GM23338 (cell line): ENCODE results near the gene HHATL. TPM values are rescaled to one million over a fixed set of nuclear protein-coding genes. Genes with fewer than 3 reads are reported as not detected.

Source experiments
- ATAC-seq: fragments of 200-7000 bp; cut with Tn5 transposase; 3 replicates; pipeline ENCODE4 v1.9.1; 2020
- DNase-seq: peaks from one replicate; pipeline ENCODE4 v3.0.0-alpha.2; 2015; ENCODE audit warnings: low spot score
- H2AFZ ChIP-seq: fragments of 200-600 bp; sonication (generic); 2 replicates; pipeline ENCODE4 v1.8.0; 2016; ENCODE audit warnings: antibody characterized with exemption, mild to moderate bottlenecking, moderate library complexity
- H3F3A ChIP-seq: fragments of 200-600 bp; sonication (generic); replicated peaks from 2 replicates; pipeline ENCODE4 v1.8.0; 2017; ENCODE audit warnings: antibody characterized with exemption, mixed run types, low read depth
- H3K27ac ChIP-seq: fragments of 200-600 bp; sonication (generic); 2 replicates; pipeline ENCODE4 v1.6.1; 2016; ENCODE audit warnings: low read depth
- H3K27me3 ChIP-seq: fragments of 200-600 bp; sonication (generic); 2 replicates; pipeline ENCODE4 v1.8.0; 2016; ENCODE audit warnings: mild to moderate bottlenecking, mixed run types, moderate library complexity; ENCODE audit not compliant: insufficient read depth
- H3K36me3 ChIP-seq: fragments of 200-600 bp; sonication (generic); 2 replicates; pipeline ENCODE4 v1.8.0; 2016; ENCODE audit warnings: mild to moderate bottlenecking; ENCODE audit not compliant: insufficient read depth
- H3K4me1 ChIP-seq: fragments of 200-600 bp; sonication (generic); 2 replicates; pipeline ENCODE4 v1.8.0; 2016; ENCODE audit warnings: mild to moderate bottlenecking, moderate library complexity; ENCODE audit not compliant: insufficient read depth
- H3K4me2 ChIP-seq: fragments of 200-600 bp; sonication (generic); 2 replicates; pipeline ENCODE4 v1.7.1; 2017; ENCODE audit warnings: mixed run types
- H3K4me3 ChIP-seq: fragments of 200-600 bp; sonication (generic); 2 replicates; pipeline ENCODE4 v1.6.1; 2016; ENCODE audit warnings: mixed run types
- H3K79me2 ChIP-seq: fragments of 200-600 bp; sonication (generic); replicated peaks from 2 replicates; pipeline ENCODE4 v1.8.0; 2017; ENCODE audit warnings: mild to moderate bottlenecking; ENCODE audit not compliant: insufficient read depth
- H3K9me2 ChIP-seq: fragments of 200-600 bp; sonication (generic); 2 replicates; pipeline ENCODE4 v1.8.0; 2017; ENCODE audit not compliant: insufficient read depth
- H4K20me1 ChIP-seq: fragments of 200-600 bp; sonication (generic); replicated peaks from 2 replicates; pipeline ENCODE4 v1.8.0; 2017; ENCODE audit warnings: mild to moderate bottlenecking; ENCODE audit not compliant: insufficient read depth
- H3K27ac Mint-ChIP-seq: 2 replicates; pipeline ENCODE4 v1.8.0; 2020; ENCODE audit warnings: inconsistent platforms, mild to moderate bottlenecking, moderate library complexity, mixed read lengths
- H3K27me3 Mint-ChIP-seq: 3 replicates; pipeline ENCODE4 v1.8.0; 2022; ENCODE audit warnings: low read depth, mild to moderate bottlenecking, moderate library complexity, mixed read lengths, inconsistent platforms; ENCODE audit not compliant: insufficient read depth, poor library complexity
- H3K36me3 Mint-ChIP-seq: 3 replicates; pipeline ENCODE4 v1.8.0; 2021; ENCODE audit warnings: low read depth, mild to moderate bottlenecking, inconsistent platforms, moderate library complexity, mixed read lengths
- H3K4me1 Mint-ChIP-seq: 3 replicates; pipeline ENCODE4 v1.8.0; 2020; ENCODE audit warnings: mild to moderate bottlenecking, inconsistent platforms, mixed read lengths
- H3K4me3 Mint-ChIP-seq: 3 replicates; pipeline ENCODE4 v1.8.0; 2021; ENCODE audit warnings: moderate library complexity, mild to moderate bottlenecking, inconsistent platforms, mixed read lengths
- H3K9me3 Mint-ChIP-seq: 3 replicates; pipeline ENCODE4 v1.8.0; 2020; ENCODE audit warnings: moderate library complexity, mild to moderate bottlenecking, inconsistent platforms, mixed read lengths
- CREB1 ChIP-seq: fragments of 250-450 bp; sonication (Bioruptor Pico); IDR thresholded peaks from 2 replicates; pipeline ENCODE4 v1.5.0; 2020; ENCODE audit warnings: low read depth, mild to moderate bottlenecking, moderate library complexity
- EZH2 ChIP-seq: fragments of 200-600 bp; sonication (generic); IDR thresholded peaks from one replicate; pipeline ENCODE4 v1.8.0; 2017; ENCODE audit warnings: antibody characterized with exemption, mild to moderate bottlenecking, low read depth; ENCODE audit not compliant: unreplicated experiment
- EZH2phosphoT487 ChIP-seq: fragments of 200-600 bp; sonication (generic); IDR thresholded peaks from one replicate; pipeline ENCODE4 v1.8.1; 2018; ENCODE audit warnings: antibody characterized with exemption; ENCODE audit not compliant: unreplicated experiment
- JUNB ChIP-seq: IDR thresholded peaks from one replicate; pipeline ENCODE4 v1.6.1; 2016; ENCODE audit warnings: antibody characterized with exemption; ENCODE audit not compliant: unreplicated experiment
- POLR2AphosphoS5 ChIP-seq: IDR thresholded peaks from 2 replicates; pipeline ENCODE4 v1.6.1; 2016; ENCODE audit warnings: antibody characterized with exemption, low read depth
- STAT1 ChIP-seq: IDR thresholded peaks from one replicate; pipeline ENCODE4 v1.6.1; 2016; ENCODE audit warnings: antibody characterized with exemption; ENCODE audit not compliant: unreplicated experiment
- ZNF331 ChIP-seq: fragments of 250-450 bp; sonication (Bioruptor Pico); IDR thresholded peaks from 2 replicates; pipeline ENCODE4 v1.5.0; 2020; ENCODE audit warnings: low read depth, mild to moderate bottlenecking, moderate library complexity
- polyA plus RNA-seq: library from polyadenylated mRNA; unstranded; fragments of >200 nt; fragmentation: Nextera tagmentation; extraction: Ambion mirVana; gene quantifications from 2 replicates; pipeline ENCODE4 v1.2.1, GENCODE V29; 2016
- total RNA-seq: library from RNA; depleted of rRNA; stranded (reverse); fragments of >200 nt; shearing (Covaris generic); gene quantifications from 2 replicates; pipeline ENCODE4 v1.2.3, GENCODE V29; 2014
- TF ChIP-seq, protein P1 (sequence below), 2 experiments: fragments of 200-600 bp in 1 of 2; sonication (generic) in 1 of 2; conservative IDR thresholded peaks; 2 replicates each; pipeline versions ENCODE4 v1.5.1 to v1.6.1; 2016 to 2017; ENCODE audit warnings: antibody characterized with exemption in 2 of 2, low read depth in 2 of 2, mild to moderate bottlenecking in 2 of 2, moderate library complexity in 1 of 2
- TF ChIP-seq, protein P2 (sequence below): fragments of 250-450 bp; sonication (Bioruptor Pico); IDR thresholded peaks from 2 replicates; pipeline ENCODE4 v1.5.0; 2020; ENCODE audit warnings: mild to moderate bottlenecking, moderate library complexity
- TF ChIP-seq, protein P3 (sequence below): IDR thresholded peaks from 2 replicates; pipeline ENCODE4 v1.6.1; 2016; ENCODE audit warnings: antibody characterized with exemption

Gene HHATL
- total and polyA plus RNA-seq, 2 experiments from 2014 or later, result not detected

DNA sequence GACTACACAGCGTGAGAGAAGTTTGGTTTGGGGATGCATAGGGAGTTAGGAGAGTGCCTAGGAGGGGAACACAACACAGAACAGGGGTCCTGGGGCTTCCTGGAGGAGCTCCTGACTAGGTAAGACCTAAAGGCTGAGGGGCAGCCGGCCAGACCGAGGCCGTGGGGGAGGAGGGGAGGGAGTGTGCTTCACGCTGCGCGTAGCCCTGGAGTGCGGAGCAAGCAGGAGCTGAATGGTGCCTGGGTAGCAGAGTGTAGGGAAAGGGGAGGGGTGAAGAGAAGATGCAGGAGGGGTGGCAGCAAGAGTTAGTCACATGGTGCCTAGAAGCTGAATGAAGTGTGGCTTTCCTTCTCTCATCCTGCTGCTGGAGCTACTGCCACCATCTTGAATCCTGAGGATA lies 32.4 kb upstream of the HHATL start:
- DNase-seq (no peak), ATAC-seq (no peak)
- Mint-ChIP-seq H3K36me3 (no peaks in the 10 kb centered on the region), H3K27me3 (peaks cover 15% of the 10 kb centered on the region), H3K4me3 (no peak overlapping the region; the same call in 2 of the 3 replicates), H3K9me3 (peaks cover 6% of the 10 kb centered on the region; the same call in 1 of the 3 replicates), H3K4me1 (peaks cover 34% of the 10 kb centered on the region), H3K27ac (no peak overlapping the region)
- no peak overlapping the region for H2AFZ ChIP-seq
- H3F3A ChIP-seq, result no peaks in the 10 kb centered on the region
- no peaks in the 10 kb centered on the region for H3K79me2 ChIP-seq
- no peak overlapping the region for H3K27ac ChIP-seq
- no peaks in the 10 kb centered on the region for H3K27me3 ChIP-seq
- H3K9me2 ChIP-seq, result peaks cover 5% of the 10 kb centered on the region; the same call in 1 of the 2 replicates
- no peaks in the 10 kb centered on the region for H3K36me3 ChIP-seq
- TF ChIP-seq POLR2AphosphoS5, result no peak
- TF ChIP-seq STAT1, result no peak
- no peak for TF ChIP-seq EZH2phosphoT487
- peaks cover 15% of the 10 kb centered on the region for H3K4me1 ChIP-seq
- H4K20me1 ChIP-seq, result no peaks in the 10 kb centered on the region
- no peak overlapping the region for H3K4me3 ChIP-seq
- H3K4me2 ChIP-seq, result no peak overlapping the region

DNA sequence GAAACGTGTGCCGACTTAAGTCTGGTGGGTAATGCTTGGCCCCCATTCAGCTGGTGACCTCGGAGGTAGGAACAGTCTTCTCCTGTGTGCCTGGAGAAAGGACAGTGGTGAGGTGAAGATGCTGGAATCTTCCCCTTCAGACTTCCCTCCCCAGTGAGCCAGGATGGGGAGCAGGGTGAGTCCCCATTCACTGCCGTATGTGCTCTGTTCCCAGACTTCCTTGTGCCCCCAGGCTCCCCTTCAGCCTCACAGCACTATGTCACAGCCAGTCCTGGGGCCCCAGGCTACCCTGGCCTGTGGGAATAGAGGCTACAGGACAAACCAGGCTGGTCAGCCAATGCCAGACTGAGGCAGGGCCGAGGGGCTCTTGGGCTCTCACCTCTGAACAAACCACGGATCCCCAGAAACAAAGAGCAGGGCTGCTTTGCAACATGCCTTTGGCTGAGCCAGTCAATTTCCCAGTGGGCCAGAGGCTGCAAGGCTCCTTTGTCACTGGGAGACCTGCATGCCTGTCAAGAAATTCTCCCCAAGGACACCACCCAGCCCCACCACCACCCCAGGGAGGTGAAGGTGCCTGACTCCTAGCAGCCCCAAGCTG lies 31.8 kb upstream of the HHATL start:
- Histone ChIP-seq H3K4me1 (peaks cover 15% of the 10 kb centered on the region), H3F3A (no peaks in the 10 kb centered on the region), H3K4me3 (no peak overlapping the region), H3K4me2 (no peak overlapping the region), H3K27ac (no peak overlapping the region), H2AFZ (no peak overlapping the region), H4K20me1 (no peaks in the 10 kb centered on the region), H3K27me3 (no peaks in the 10 kb centered on the region), H3K9me2 (peaks cover 4% of the 10 kb centered on the region; the same call in 1 of the 2 replicates), H3K79me2 (no peaks in the 10 kb centered on the region), H3K36me3 (no peaks in the 10 kb centered on the region)
- TF ChIP-seq, protein P1, sequence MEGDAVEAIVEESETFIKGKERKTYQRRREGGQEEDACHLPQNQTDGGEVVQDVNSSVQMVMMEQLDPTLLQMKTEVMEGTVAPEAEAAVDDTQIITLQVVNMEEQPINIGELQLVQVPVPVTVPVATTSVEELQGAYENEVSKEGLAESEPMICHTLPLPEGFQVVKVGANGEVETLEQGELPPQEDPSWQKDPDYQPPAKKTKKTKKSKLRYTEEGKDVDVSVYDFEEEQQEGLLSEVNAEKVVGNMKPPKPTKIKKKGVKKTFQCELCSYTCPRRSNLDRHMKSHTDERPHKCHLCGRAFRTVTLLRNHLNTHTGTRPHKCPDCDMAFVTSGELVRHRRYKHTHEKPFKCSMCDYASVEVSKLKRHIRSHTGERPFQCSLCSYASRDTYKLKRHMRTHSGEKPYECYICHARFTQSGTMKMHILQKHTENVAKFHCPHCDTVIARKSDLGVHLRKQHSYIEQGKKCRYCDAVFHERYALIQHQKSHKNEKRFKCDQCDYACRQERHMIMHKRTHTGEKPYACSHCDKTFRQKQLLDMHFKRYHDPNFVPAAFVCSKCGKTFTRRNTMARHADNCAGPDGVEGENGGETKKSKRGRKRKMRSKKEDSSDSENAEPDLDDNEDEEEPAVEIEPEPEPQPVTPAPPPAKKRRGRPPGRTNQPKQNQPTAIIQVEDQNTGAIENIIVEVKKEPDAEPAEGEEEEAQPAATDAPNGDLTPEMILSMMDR (conservative IDR thresholded peaks at IDR 0.05; ENCODE audit: low read depth in 2 of 2), result no peak
- TF ChIP-seq CREB1 (CRISPR knock-in tag) (no peak), EZH2phosphoT487 (no peak), POLR2AphosphoS5 (no peak), JUNB (no peak), EZH2 (no peak), STAT1 (no peak), ZNF331 (CRISPR knock-in tag) (no peak)
- TF ChIP-seq, protein P2, sequence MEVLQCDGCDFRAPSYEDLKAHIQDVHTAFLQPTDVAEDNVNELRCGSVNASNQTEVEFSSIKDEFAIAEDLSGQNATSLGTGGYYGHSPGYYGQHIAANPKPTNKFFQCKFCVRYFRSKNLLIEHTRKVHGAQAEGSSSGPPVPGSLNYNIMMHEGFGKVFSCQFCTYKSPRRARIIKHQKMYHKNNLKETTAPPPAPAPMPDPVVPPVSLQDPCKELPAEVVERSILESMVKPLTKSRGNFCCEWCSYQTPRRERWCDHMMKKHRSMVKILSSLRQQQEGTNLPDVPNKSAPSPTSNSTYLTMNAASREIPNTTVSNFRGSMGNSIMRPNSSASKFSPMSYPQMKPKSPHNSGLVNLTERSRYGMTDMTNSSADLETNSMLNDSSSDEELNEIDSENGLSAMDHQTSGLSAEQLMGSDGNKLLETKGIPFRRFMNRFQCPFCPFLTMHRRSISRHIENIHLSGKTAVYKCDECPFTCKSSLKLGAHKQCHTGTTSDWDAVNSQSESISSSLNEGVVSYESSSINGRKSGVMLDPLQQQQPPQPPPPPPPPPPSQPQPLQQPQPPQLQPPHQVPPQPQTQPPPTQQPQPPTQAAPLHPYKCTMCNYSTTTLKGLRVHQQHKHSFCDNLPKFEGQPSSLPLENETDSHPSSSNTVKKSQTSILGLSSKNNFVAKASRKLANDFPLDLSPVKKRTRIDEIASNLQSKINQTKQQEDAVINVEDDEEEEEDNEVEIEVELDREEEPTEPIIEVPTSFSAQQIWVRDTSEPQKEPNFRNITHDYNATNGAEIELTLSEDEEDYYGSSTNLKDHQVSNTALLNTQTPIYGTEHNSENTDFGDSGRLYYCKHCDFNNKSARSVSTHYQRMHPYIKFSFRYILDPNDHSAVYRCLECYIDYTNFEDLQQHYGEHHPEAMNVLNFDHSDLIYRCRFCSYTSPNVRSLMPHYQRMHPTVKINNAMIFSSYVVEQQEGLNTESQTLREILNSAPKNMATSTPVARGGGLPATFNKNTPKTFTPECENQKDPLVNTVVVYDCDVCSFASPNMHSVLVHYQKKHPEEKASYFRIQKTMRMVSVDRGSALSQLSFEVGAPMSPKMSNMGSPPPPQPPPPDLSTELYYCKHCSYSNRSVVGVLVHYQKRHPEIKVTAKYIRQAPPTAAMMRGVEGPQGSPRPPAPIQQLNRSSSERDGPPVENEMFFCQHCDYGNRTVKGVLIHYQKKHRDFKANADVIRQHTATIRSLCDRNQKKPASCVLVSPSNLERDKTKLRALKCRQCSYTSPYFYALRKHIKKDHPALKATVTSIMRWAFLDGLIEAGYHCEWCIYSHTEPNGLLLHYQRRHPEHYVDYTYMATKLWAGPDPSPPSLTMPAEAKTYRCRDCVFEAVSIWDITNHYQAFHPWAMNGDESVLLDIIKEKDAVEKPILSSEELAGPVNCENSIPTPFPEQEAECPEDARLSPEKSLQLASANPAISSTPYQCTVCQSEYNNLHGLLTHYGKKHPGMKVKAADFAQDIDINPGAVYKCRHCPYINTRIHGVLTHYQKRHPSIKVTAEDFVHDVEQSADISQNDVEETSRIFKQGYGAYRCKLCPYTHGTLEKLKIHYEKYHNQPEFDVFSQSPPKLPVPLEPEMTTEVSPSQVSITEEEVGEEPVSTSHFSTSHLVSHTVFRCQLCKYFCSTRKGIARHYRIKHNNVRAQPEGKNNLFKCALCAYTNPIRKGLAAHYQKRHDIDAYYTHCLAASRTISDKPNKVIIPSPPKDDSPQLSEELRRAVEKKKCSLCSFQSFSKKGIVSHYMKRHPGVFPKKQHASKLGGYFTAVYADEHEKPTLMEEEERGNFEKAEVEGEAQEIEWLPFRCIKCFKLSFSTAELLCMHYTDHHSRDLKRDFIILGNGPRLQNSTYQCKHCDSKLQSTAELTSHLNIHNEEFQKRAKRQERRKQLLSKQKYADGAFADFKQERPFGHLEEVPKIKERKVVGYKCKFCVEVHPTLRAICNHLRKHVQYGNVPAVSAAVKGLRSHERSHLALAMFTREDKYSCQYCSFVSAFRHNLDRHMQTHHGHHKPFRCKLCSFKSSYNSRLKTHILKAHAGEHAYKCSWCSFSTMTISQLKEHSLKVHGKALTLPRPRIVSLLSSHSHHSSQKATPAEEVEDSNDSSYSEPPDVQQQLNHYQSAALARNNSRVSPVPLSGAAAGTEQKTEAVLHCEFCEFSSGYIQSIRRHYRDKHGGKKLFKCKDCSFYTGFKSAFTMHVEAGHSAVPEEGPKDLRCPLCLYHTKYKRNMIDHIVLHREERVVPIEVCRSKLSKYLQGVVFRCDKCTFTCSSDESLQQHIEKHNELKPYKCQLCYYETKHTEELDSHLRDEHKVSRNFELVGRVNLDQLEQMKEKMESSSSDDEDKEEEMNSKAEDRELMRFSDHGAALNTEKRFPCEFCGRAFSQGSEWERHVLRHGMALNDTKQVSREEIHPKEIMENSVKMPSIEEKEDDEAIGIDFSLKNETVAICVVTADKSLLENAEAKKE (CRISPR knock-in tag), result no peak
- TF ChIP-seq, protein P3, sequence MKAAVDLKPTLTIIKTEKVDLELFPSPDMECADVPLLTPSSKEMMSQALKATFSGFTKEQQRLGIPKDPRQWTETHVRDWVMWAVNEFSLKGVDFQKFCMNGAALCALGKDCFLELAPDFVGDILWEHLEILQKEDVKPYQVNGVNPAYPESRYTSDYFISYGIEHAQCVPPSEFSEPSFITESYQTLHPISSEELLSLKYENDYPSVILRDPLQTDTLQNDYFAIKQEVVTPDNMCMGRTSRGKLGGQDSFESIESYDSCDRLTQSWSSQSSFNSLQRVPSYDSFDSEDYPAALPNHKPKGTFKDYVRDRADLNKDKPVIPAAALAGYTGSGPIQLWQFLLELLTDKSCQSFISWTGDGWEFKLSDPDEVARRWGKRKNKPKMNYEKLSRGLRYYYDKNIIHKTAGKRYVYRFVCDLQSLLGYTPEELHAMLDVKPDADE, result no peak
- Mint-ChIP-seq H3K27ac (no peak overlapping the region; the same call in 1 of the 2 replicates), H3K4me3 (no peak overlapping the region), H3K4me1 (peaks cover 32% of the 10 kb centered on the region), H3K36me3 (no peaks in the 10 kb centered on the region), H3K27me3 (peaks cover 17% of the 10 kb centered on the region), H3K9me3 (peaks cover 6% of the 10 kb centered on the region; the same call in 1 of the 3 replicates)
- no peak for DNase-seq
- no peak for ATAC-seq
